OCI-LY3 (cell line): ENCODE measurements around the gene SPINK14.

ENCODE experiments used
- H2AFZ ChIP-seq: fragments of 200-600, 300-600 bp; shearing (Covaris generic); 2 replicates; pipeline ENCODE4 v1.6.0; 2014; ENCODE audit warnings: antibody characterized with exemption, low read depth, low read length
- H3K27ac ChIP-seq: fragments of 200-600, 300-600 bp; sonication (generic); 2 replicates; pipeline ENCODE4 v1.5.1; 2014; ENCODE audit warnings: mild to moderate bottlenecking, low read length, moderate library complexity, mixed read lengths
- H3K27me3 ChIP-seq: fragments of 200-600, 300-600 bp; sonication (generic); 2 replicates; pipeline ENCODE4 v1.6.1; 2014; ENCODE audit warnings: low read depth, low read length, mixed read lengths
- H3K36me3 ChIP-seq: fragments of 200-600, 300-600 bp; sonication (generic); replicated peaks from 2 replicates; pipeline ENCODE3; 2014; ENCODE audit warnings: low read depth, low read length, mixed read lengths
- H3K4me1 ChIP-seq: fragments of 300-600, 200-600 bp; sonication (generic); 2 replicates; pipeline ENCODE4 v1.6.1; 2014; ENCODE audit warnings: low read length, mixed read lengths
- H3K4me2 ChIP-seq: fragments of 200-600, 300-600 bp; sonication (generic); 2 replicates; pipeline ENCODE4 v1.6.1; 2014; ENCODE audit warnings: low read length, mixed read lengths
- H3K4me3 ChIP-seq: fragments of 300-600, 200-600 bp; sonication (generic); 2 replicates; pipeline ENCODE4 v1.5.1; 2014; ENCODE audit warnings: antibody characterized with exemption, mild to moderate bottlenecking, low read length, moderate library complexity
- H3K79me2 ChIP-seq: fragments of 300-600, 200-600 bp; shearing (Covaris generic); 2 replicates; pipeline ENCODE4 v1.6.1; 2014; ENCODE audit warnings: mild to moderate bottlenecking, low read length, mixed read lengths
- H3K9ac ChIP-seq: fragments of 300-600, 200-600 bp; shearing (Covaris generic); 2 replicates; pipeline ENCODE4 v1.6.0; 2014; ENCODE audit warnings: mild to moderate bottlenecking, low read length, moderate library complexity
- H3K9me3 ChIP-seq: fragments of 200-600, 300-600 bp; shearing (Covaris generic); 2 replicates; pipeline ENCODE4 v1.6.1; 2014; ENCODE audit warnings: low read length, mixed read lengths; ENCODE audit not compliant: insufficient read depth
- H4K20me1 ChIP-seq: fragments of 200-600, 300-600 bp; sonication (generic); 2 replicates; pipeline ENCODE4 v1.6.1; 2016; ENCODE audit warnings: low read length, mixed read lengths; ENCODE audit not compliant: insufficient read depth
- CTCF ChIP-seq: fragments of 200-600, 300-600 bp; sonication (generic); IDR thresholded peaks from 2 replicates; pipeline ENCODE4 v1.5.1; 2014; ENCODE audit warnings: antibody characterized with exemption, low read length, low read depth
- EZH2phosphoT487 ChIP-seq: fragments of 200-600 bp; shearing (Covaris generic); IDR thresholded peaks from 2 replicates; pipeline ENCODE4 v1.6.1; 2018; ENCODE audit warnings: antibody characterized with exemption, mixed run types, low read depth

Gene SPINK14

GRCh38 chr5:148151872-148152271 is 16.5 kb upstream of the SPINK14 start:
- no peaks in the 10 kb centered on the region for H3K79me2 ChIP-seq
- no peak overlapping the region for H3K4me2 ChIP-seq
- H3K36me3 ChIP-seq = no peaks in the 10 kb centered on the region
- H3K4me3 ChIP-seq = no peak overlapping the region
- H3K4me1 ChIP-seq = no peaks in the 10 kb centered on the region
- H3K27me3 ChIP-seq = no peaks in the 10 kb centered on the region
- H3K9ac ChIP-seq = no peak overlapping the region
- no peaks in the 10 kb centered on the region for H3K9me3 ChIP-seq
- no peak overlapping the region for H3K27ac ChIP-seq
- TF ChIP-seq EZH2phosphoT487 = no peak
- TF ChIP-seq CTCF = no peak
- no peaks in the 10 kb centered on the region for H4K20me1 ChIP-seq
- no peak overlapping the region for H2AFZ ChIP-seq

- Histone ChIP-seq H3K27ac (no peak overlapping the region), H3K4me1 (no peaks in the 10 kb centered on the region), H3K4me3 (no peak overlapping the region), H3K4me2 (no peak overlapping the region), H3K27me3 (no peaks in the 10 kb centered on the region), H2AFZ (no peak overlapping the region), H3K9ac (no peak overlapping the region), H3K36me3 (no peaks in the 10 kb centered on the region), H4K20me1 (no peaks in the 10 kb centered on the region), H3K79me2 (no peaks in the 10 kb centered on the region), H3K9me3 (no peaks in the 10 kb centered on the region)
- TF ChIP-seq CTCF = no peak
- no peak for TF ChIP-seq EZH2phosphoT487
Observed at GRCh38 chr5:148152781-148153180, 15.6 kb upstream of the SPINK14 start.

GRCh38 chr5:148156609-148157008 is 11.7 kb upstream of the SPINK14 start:
- H3K27me3 ChIP-seq = no peaks in the 10 kb centered on the region
- H3K4me3 ChIP-seq = no peak overlapping the region
- H3K9me3 ChIP-seq = no peaks in the 10 kb centered on the region
- H4K20me1 ChIP-seq = no peaks in the 10 kb centered on the region
- no peak overlapping the region for H3K27ac ChIP-seq
- H3K9ac ChIP-seq = no peak overlapping the region
- no peaks in the 10 kb centered on the region for H3K36me3 ChIP-seq
- no peak overlapping the region for H3K4me2 ChIP-seq
- H3K4me1 ChIP-seq = no peaks in the 10 kb centered on the region
- H3K79me2 ChIP-seq = no peaks in the 10 kb centered on the region
- no peak for TF ChIP-seq EZH2phosphoT487
- TF ChIP-seq CTCF = no peak
- H2AFZ ChIP-seq = no peak overlapping the region

GRCh38 chr5:148162038-148162437 is 6.3 kb upstream of the SPINK14 start:
- H3K4me2 ChIP-seq = no peak overlapping the region
- H2AFZ ChIP-seq = no peak overlapping the region
- no peak overlapping the region for H3K9ac ChIP-seq

More at GRCh38 chr5:148162038-148162437, 6.3 kb upstream of the SPINK14 start:
- no peak for TF ChIP-seq EZH2phosphoT487
- no peak for TF ChIP-seq CTCF
- Histone ChIP-seq H3K27me3 (no peaks in the 10 kb centered on the region), H4K20me1 (no peaks in the 10 kb centered on the region), H3K9me3 (no peaks in the 10 kb centered on the region), H3K27ac (no peak overlapping the region), H3K79me2 (no peaks in the 10 kb centered on the region), H3K36me3 (no peaks in the 10 kb centered on the region), H3K4me1 (no peaks in the 10 kb centered on the region), H3K4me3 (no peak overlapping the region)
